Bronchial epithelial cell (primary cell): ENCODE measurements around the gene ACTR3. TPM values are rescaled to one million over a fixed set of nuclear protein-coding genes. Genes with fewer than 3 reads are reported as not detected.
A peak's percentile ranks its signal among the peaks of the same experiment; 100 is the strongest.

ENCODE experiments used
- DNase-seq: peaks from one replicate; pipeline ENCODE4 v3.0.0-alpha.2; 2010; ENCODE audit warnings: low read depth
- FAIRE-seq: peaks from 2 replicates; lab custom pipeline; 2011; peaks lifted over from hg19 to GRCh38; lab: Jason Lieb, UNC
- H3K27me3 ChIP-seq: 2 replicates; pipeline ENCODE4 v1.5.1; 2011; ENCODE audit warnings: low read length; ENCODE audit not compliant: control insufficient read depth, insufficient read depth
- H3K36me3 ChIP-seq: 2 replicates; pipeline ENCODE4 v1.5.1; 2011; ENCODE audit warnings: low read length; ENCODE audit not compliant: control insufficient read depth, insufficient read depth
- H3K4me3 ChIP-seq: 2 replicates; pipeline ENCODE4 v1.5.1; 2011; ENCODE audit warnings: mild to moderate bottlenecking, low read depth, low read length, control low read depth
- total RNA-seq: library from RNA; depleted of rRNA; stranded (reverse); fragments of >200 nt; gene quantifications from 2 replicates; pipeline ENCODE4 v1.2.1, GENCODE V29; 2014
- TF ChIP-seq, protein P1 (sequence below): IDR thresholded peaks from 2 replicates; pipeline ENCODE4 v1.5.1; 2011; ENCODE audit warnings: mild to moderate bottlenecking, moderate library complexity, low read length, control low read depth, inconsistent platforms; ENCODE audit not compliant: insufficient read depth, severe bottlenecking

ACTR3 gene
- total RNA-seq, 1 donor from 2014 or later: 214 TPM

DNA sequence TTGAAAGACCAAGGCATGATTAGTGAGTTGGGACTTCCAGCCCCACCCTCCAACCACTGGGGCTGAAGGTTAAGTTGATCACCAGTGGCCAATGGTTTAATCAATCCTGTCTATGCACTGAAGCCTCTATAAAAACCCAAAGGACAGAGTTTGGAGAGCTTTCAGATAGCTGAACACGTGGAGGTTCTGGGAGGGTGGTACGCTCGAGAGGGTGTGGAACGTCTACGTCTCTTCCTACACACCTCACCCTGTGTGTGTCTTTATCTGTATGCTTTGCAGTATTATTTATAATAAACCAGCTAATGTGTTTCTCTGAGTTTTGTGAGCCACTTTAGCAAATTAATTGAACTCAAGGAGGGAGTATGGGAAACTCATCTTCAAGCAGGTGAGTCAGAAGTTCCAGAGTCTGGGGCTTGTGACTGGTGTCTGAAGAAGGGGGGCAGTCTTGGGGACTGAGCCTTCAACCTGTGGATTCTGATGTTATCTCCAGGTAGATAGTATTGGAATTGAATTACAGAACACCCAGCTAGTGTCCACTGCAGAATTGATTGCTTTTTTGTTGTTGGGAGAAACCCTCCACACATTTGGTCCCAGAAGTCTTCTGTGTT is 20.3 kb downstream of the ACTR3 start:
- no peak for FAIRE-seq
- DNase-seq: peak; percentile 15
- TF ChIP-seq, protein P1, sequence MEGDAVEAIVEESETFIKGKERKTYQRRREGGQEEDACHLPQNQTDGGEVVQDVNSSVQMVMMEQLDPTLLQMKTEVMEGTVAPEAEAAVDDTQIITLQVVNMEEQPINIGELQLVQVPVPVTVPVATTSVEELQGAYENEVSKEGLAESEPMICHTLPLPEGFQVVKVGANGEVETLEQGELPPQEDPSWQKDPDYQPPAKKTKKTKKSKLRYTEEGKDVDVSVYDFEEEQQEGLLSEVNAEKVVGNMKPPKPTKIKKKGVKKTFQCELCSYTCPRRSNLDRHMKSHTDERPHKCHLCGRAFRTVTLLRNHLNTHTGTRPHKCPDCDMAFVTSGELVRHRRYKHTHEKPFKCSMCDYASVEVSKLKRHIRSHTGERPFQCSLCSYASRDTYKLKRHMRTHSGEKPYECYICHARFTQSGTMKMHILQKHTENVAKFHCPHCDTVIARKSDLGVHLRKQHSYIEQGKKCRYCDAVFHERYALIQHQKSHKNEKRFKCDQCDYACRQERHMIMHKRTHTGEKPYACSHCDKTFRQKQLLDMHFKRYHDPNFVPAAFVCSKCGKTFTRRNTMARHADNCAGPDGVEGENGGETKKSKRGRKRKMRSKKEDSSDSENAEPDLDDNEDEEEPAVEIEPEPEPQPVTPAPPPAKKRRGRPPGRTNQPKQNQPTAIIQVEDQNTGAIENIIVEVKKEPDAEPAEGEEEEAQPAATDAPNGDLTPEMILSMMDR: no peak

DNA sequence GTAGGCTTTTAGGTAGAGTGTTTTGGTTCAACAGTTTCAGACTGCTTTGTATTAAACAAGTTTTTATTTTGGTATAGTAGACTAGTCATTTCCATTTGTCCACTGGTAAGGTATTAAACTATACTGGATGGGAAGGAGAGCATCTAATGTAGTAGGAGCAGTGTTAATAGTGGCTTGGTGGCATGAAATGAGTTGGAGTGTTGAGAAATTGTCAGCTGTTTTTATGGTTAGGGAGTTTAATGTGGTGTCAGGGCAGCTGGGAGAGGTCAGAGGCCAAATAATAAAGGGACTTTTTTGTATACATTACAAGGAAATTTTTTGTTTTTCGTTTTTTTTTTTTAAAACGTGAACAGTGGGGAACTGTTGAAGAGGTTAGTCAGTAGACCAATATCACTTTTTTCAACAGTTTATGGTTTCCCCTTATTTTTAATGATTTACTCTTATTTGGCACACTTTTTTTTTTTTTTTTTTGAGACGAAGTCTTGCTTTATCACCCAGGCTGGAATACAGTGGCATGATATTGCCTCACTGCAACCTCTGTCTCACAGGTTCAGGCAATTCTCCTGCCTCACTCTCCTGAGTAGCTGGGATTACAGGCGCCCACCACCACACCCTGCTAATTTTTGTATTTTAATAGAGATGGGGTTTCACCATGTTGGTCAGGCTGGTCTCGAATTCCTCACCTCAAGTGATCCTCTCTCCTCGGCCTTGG is 21.2 kb downstream of the ACTR3 start:
- TF ChIP-seq, protein P1: no peak
- no peaks in the 10 kb centered on the region for H3K36me3 ChIP-seq
- DNase-seq (no peak), FAIRE-seq (no peak)
- no peak overlapping the region for H3K4me3 ChIP-seq
- H3K27me3 ChIP-seq: no peaks in the 10 kb centered on the region

More for the DNA sequence above, 20.3 kb downstream of the ACTR3 start:
- Histone ChIP-seq H3K27me3 (no peaks in the 10 kb centered on the region), H3K4me3 (no peak overlapping the region), H3K36me3 (no peaks in the 10 kb centered on the region)

DNA sequence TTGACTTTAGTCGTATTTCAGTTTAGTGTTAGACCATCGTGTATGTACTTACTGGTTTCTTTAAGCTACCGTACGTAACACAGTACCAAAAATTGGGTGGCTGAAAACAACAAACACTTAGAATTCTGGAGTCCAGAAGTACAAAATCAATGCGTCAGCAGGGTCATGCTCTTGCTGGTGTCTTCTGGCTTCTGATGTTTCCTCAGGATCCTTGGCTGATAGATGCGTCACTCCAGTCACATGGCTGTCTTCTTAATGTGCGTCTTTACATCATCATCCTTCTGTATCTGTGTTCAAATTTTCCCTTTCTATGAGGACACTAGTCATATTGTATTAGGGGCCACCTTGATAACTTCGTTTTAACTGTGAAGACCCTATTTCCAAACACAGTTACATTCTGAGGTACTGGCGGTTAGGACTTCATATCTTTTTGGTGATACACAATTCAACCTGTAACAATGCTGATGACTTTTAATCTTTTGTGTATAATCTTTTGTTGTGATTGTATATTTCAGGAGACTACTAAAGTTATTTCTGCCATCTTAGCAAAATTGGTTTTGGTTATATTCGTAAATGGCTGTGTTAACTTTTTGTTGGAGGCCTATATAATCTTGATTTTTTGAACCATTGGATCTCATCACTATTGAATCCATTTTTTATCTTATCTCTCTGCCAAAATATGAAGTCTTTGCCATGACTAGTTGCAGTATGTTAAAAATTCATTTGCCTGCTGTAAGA is 25.4 kb downstream of the ACTR3 start:
- Histone ChIP-seq H3K27me3 (no peaks in the 10 kb centered on the region), H3K4me3 (no peak overlapping the region), H3K36me3 (no peaks in the 10 kb centered on the region)
- DNase-seq (no peak), FAIRE-seq (no peak)
- TF ChIP-seq, protein P1: no peak

DNA sequence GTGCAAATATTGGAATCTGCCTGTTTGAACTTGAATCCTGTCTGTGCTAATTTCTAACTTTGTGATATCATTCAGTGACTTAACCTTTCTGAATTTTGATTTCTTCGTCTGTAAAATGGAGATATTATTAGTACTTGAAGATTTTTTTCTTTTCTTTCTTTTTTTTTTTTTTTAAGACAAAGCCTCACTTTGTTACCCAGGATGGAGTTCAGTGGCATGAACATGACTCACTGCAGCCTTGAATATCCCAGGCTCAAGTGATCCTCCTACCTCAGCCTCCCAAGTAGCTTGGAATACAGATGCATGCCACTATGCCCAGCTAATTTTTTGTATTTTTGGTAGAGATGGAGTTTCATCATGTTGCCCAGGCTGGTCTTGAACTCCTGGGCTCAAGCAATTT is 28.3 kb downstream of the ACTR3 start:
- H3K36me3 ChIP-seq: peaks cover 3% of the 10 kb centered on the region

DNA sequence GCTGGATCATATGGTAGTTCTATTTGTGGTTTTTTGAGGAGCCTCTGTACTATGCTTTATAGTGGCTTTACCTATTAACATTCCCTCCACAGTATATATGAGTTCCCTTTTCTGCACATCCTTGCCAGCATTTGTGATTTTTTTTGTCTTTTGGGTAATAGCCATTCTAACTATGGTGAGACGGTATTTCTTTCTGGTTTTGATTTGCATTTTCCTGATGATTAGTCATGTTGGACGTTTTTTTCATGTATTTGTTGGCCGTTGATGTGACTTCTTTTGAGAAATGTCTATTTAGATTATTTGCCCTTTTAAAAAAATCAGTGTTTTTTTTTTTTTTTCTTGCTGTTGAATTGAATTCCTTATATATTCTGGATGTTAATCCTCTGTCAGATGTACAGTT is 31.1 kb downstream of the ACTR3 start:
- FAIRE-seq (no peak), DNase-seq (no peak)
- H3K27me3 ChIP-seq: no peaks in the 10 kb centered on the region
- H3K4me3 ChIP-seq: no peak overlapping the region
- TF ChIP-seq, protein P1: no peak
- H3K36me3 ChIP-seq: peaks cover 5% of the 10 kb centered on the region

More for the DNA sequence above, 28.3 kb downstream of the ACTR3 start:
- no peak for DNase-seq
- no peaks in the 10 kb centered on the region for H3K27me3 ChIP-seq
- no peak overlapping the region for H3K4me3 ChIP-seq
- no peak for FAIRE-seq
- TF ChIP-seq, protein P1: no peak
